Right lobe of liver (tissue), 6 donors: ENCODE measurements around the gene PGS1. TPM values are rescaled to one million over a fixed set of nuclear protein-coding genes. Genes with fewer than 3 reads are reported as not detected.

Source experiments
- ATAC-seq, 4 donors: fragments of 200-7000 bp; cut with Tn5 transposase; one replicate each; pipeline ENCODE4 v1.9.1; 2020; ENCODE audit warnings: mild to moderate bottlenecking in 4 of 4, moderate library complexity in 4 of 4
- DNase-seq, 3 donors: peaks; one replicate each; pipeline ENCODE4 v3.0.0-alpha.2; 2020
- H3K27ac ChIP-seq, 3 donors: fragments of 200-600 bp; one replicate each; pipeline ENCODE4 v1.8.0; 2022
- H3K27me3 ChIP-seq, 2 donors: fragments of 200-600 bp; one replicate each; pipeline ENCODE4 v1.8.0; 2022
- H3K36me3 ChIP-seq, 4 donors: fragments of 200-600 bp; sonication (generic) in 1 of 4; one replicate each; pipeline versions ENCODE4 v1.5.1 to v1.8.0; 2017 to 2022; ENCODE audit warnings: control low read depth in 1 of 4
- H3K4me1 ChIP-seq, 4 donors: fragments of 200-600 bp; sonication (generic) in 1 of 4; one replicate each; pipeline versions ENCODE4 v1.5.1 to v1.8.0; 2017 to 2022; ENCODE audit warnings: control low read depth in 1 of 4
- H3K4me3 ChIP-seq, 3 donors: fragments of 200-600 bp; one replicate each; pipeline ENCODE4 v1.8.0; 2022
- H3K9me3 ChIP-seq, 4 donors: fragments of 200-600 bp; sonication (generic) in 1 of 4; one replicate each; pipeline versions ENCODE4 v1.5.1 to v1.8.0; 2017 to 2022; ENCODE audit warnings: control low read depth in 1 of 4
- CTCF ChIP-seq, 4 donors: fragments of 200-600 bp in 3 of 4; fragments of 450-650 bp in 1 of 4; IDR thresholded peaks; one replicate each; pipeline versions ENCODE4 v1.5.1 to v1.8.0; 2016 to 2022; ENCODE audit warnings: antibody characterized with exemption in 4 of 4, mild to moderate bottlenecking in 2 of 4
- POLR2A ChIP-seq: fragments of 450-650 bp; IDR thresholded peaks from one replicate; pipeline ENCODE4 v1.6.1; 2017; ENCODE audit warnings: antibody characterized with exemption, mild to moderate bottlenecking
- WGBS: methylation state at CpG from one replicate; pipeline ENCODE4 v1.1.6; 2018; ENCODE audit warnings: low coverage, low lambda C conversion rate; ENCODE audit not compliant: insufficient coverage; ENCODE audit errors: missing lambda C conversion rate; 5-methylcytosine and 5-hydroxymethylcytosine counted together
- intact Hi-C, 2 donors: fragments of 100-400 bp; cut with DNase I; formaldehyde crosslinking; loops; one replicate each; pipeline versions ENCODE4 v1.11.2 to v1.14.1; 2022
- total RNA-seq, 6 experiments: library from RNA; depleted of rRNA in 2 of 6; stranded (reverse); fragments of >200 nt in 2 of 6; fragmentation: NEBNext Ultra II Directional in 3 of 6; extraction: Animal tissue kit (Norgen Biotek cat#: 25700) in 3 of 6; gene quantifications; one replicate each; pipeline versions ENCODE4 v1.1.0 to v1.2.4, GENCODE V29; 2016 to 2023
- donor health status: DM: no; HTN: yes; CAD: no.
- donor health status: DM: no; HTN: no; CAD: no.
- donor health status: DM: no; HTN: no; CAD: no.
- donor health status: DM: no; HTN: yes; CAD: no.
- donor health status: DM: no; HTN: yes; CAD: no.

PGS1 gene
- total RNA-seq, 6 experiments from 2014 or later: 8.8 to 17.5 (median 13.4) TPM

- TF ChIP-seq CTCF (IDR thresholded peaks at IDR 0.05) (no peak), POLR2A (no peak)
- ATAC-seq (no peak), DNase-seq (no peak)
- WGBS: 78% methylated on average over 5 of the region's 10 CpGs
- no peaks in the 10 kb centered on the region for H3K4me1 ChIP-seq
- no peak overlapping the region for H3K27ac ChIP-seq
- no peaks in the 10 kb centered on the region for H3K36me3 ChIP-seq
- H3K9me3 ChIP-seq: no peaks in the 10 kb centered on the region
- H3K27me3 ChIP-seq: no peaks in the 10 kb centered on the region
- intact Hi-C loops: no loop called here
- no peak overlapping the region for H3K4me3 ChIP-seq
These were observed 79.6 kb downstream of the PGS1 start for GRCh38 chr17:78458091-78458490.

- Histone ChIP-seq H3K4me3 (no peak overlapping the region), H3K27me3 (no peaks in the 10 kb centered on the region), H3K27ac (no peak overlapping the region), H3K9me3 (no peaks in the 10 kb centered on the region), H3K36me3 (no peaks in the 10 kb centered on the region), H3K4me1 (no peaks in the 10 kb centered on the region)
- intact Hi-C loops: no loop called here
- DNase-seq (no peak), ATAC-seq (peak in 1 of 4 donors; percentile 12)
- TF ChIP-seq POLR2A: no peak
- 83% methylated on average over 23 of the region's 37 CpGs for WGBS
These were observed 80.4 kb downstream of the PGS1 start for GRCh38 chr17:78458736-78459335.

- Histone ChIP-seq H3K27me3 (no peaks in the 10 kb centered on the region), H3K4me1 (no peaks in the 10 kb centered on the region), H3K36me3 (no peaks in the 10 kb centered on the region), H3K4me3 (no peak overlapping the region), H3K27ac (no peak overlapping the region), H3K9me3 (no peaks in the 10 kb centered on the region)
- intact Hi-C loops: no loop called here
- ATAC-seq (no peak), DNase-seq (no peak)
- 75% methylated on average over 6 of the region's 21 CpGs for WGBS
- no peak for TF ChIP-seq POLR2A
- no peak for TF ChIP-seq CTCF (IDR thresholded peaks at IDR 0.05)
These were observed 81.2 kb downstream of the PGS1 start for GRCh38 chr17:78459696-78460095.

- Histone ChIP-seq H3K4me3 (no peak overlapping the region), H3K36me3 (no peaks in the 10 kb centered on the region), H3K9me3 (no peaks in the 10 kb centered on the region), H3K27me3 (no peaks in the 10 kb centered on the region), H3K4me1 (no peaks in the 10 kb centered on the region), H3K27ac (no peak overlapping the region)
- 77% methylated on average over 6 of the region's 11 CpGs for WGBS
- no peak for TF ChIP-seq POLR2A
- no peak for TF ChIP-seq CTCF (IDR thresholded peaks at IDR 0.05)
- ATAC-seq (no peak), DNase-seq (no peak)
- intact Hi-C loops: no loop called here
These were observed 81.8 kb downstream of the PGS1 start for GRCh38 chr17:78460176-78460675.

- Histone ChIP-seq H3K4me1 (no peaks in the 10 kb centered on the region), H3K36me3 (no peaks in the 10 kb centered on the region), H3K4me3 (no peak overlapping the region), H3K9me3 (no peaks in the 10 kb centered on the region), H3K27me3 (no peaks in the 10 kb centered on the region), H3K27ac (no peak overlapping the region)
- ATAC-seq: no peak
- DNase-seq: no peak
- TF ChIP-seq CTCF (IDR thresholded peaks at IDR 0.05) (no peak), POLR2A (no peak)
- WGBS: 86% methylated on average over 16 of the region's 34 CpGs
- intact Hi-C loops: no loop called here
These were observed 82.7 kb downstream of the PGS1 start for GRCh38 chr17:78460951-78461798.
